Loucy (cell line): Measurements from ENCODE around the gene CCDC81.

Source experiments
- H2AFZ ChIP-seq: fragments of 200-600 bp; sonication (generic); 2 replicates; pipeline ENCODE4 v1.6.0; 2016; ENCODE audit warnings: antibody characterized with exemption, mild to moderate bottlenecking, low read length, moderate library complexity
- H3F3A ChIP-seq: fragments of 200-600 bp; 2 replicates; pipeline ENCODE4 v1.6.0; 2016; ENCODE audit warnings: antibody characterized with exemption, low read depth, mild to moderate bottlenecking
- H3K27me3 ChIP-seq: fragments of 200-600 bp; sonication (generic); 2 replicates; pipeline ENCODE4 v1.6.1; 2014; ENCODE audit warnings: low read length, mild to moderate bottlenecking; ENCODE audit not compliant: insufficient read depth, poor library complexity, severe bottlenecking
- H3K36me3 ChIP-seq: fragments of 200-600 bp; sonication (generic); 2 replicates; pipeline ENCODE4 v1.6.1; 2016; ENCODE audit warnings: low read length; ENCODE audit not compliant: insufficient read depth
- H3K4me1 ChIP-seq: fragments of 200-600 bp; sonication (generic); 2 replicates; pipeline ENCODE4 v1.5.1; 2014; ENCODE audit warnings: low read length, mild to moderate bottlenecking; ENCODE audit not compliant: insufficient read depth, poor library complexity, severe bottlenecking
- H3K4me2 ChIP-seq: fragments of 200-600 bp; sonication (generic); 2 replicates; pipeline ENCODE4 v1.6.0; 2014; ENCODE audit warnings: antibody characterized with exemption, low read length, low read depth, mild to moderate bottlenecking; ENCODE audit not compliant: poor library complexity, severe bottlenecking
- H3K4me3 ChIP-seq: fragments of 200-600 bp; sonication (generic); 2 replicates; pipeline ENCODE4 v1.5.1; 2014; ENCODE audit warnings: low read length, mild to moderate bottlenecking, mixed read lengths; ENCODE audit not compliant: poor library complexity, severe bottlenecking
- H3K79me2 ChIP-seq: fragments of 200-600 bp; sonication (generic); 2 replicates; pipeline ENCODE4 v1.6.1; 2014; ENCODE audit warnings: low read length; ENCODE audit not compliant: insufficient read depth
- H3K9ac ChIP-seq: fragments of 200-600 bp; sonication (generic); 2 replicates; pipeline ENCODE4 v1.6.0; 2014; ENCODE audit warnings: mild to moderate bottlenecking, low read depth, low read length, moderate library complexity; ENCODE audit not compliant: poor library complexity, severe bottlenecking
- H3K9me2 ChIP-seq: fragments of 200-600 bp; sonication (generic); replicated peaks from 2 replicates; pipeline ENCODE4 v1.6.1; 2016; ENCODE audit warnings: low read depth, low read length, mixed read lengths
- H3K9me3 ChIP-seq: fragments of 200-600 bp; sonication (generic); 2 replicates; pipeline ENCODE4 v1.6.1; 2014; ENCODE audit warnings: mild to moderate bottlenecking, antibody characterized with exemption, low read length, low read depth; ENCODE audit not compliant: insufficient read depth
- H4K20me1 ChIP-seq: fragments of 200-600 bp; sonication (generic); 2 replicates; pipeline ENCODE4 v1.6.0; 2014; ENCODE audit warnings: antibody characterized with exemption, low read length, mild to moderate bottlenecking; ENCODE audit not compliant: insufficient read depth, poor library complexity, severe bottlenecking
- EZH2phosphoT487 ChIP-seq: fragments of 200-600 bp; IDR thresholded peaks from 2 replicates; pipeline ENCODE4 v1.6.1; 2018; ENCODE audit warnings: antibody characterized with exemption, mild to moderate bottlenecking, moderate library complexity, borderline replicate concordance
- TF ChIP-seq, protein P1 (sequence below): fragments of 200-600 bp; sonication (generic); conservative IDR thresholded peaks from 2 replicates; pipeline ENCODE4 v1.5.1; 2014; ENCODE audit warnings: mild to moderate bottlenecking, antibody characterized with exemption, low read length

CCDC81 gene

DNA sequence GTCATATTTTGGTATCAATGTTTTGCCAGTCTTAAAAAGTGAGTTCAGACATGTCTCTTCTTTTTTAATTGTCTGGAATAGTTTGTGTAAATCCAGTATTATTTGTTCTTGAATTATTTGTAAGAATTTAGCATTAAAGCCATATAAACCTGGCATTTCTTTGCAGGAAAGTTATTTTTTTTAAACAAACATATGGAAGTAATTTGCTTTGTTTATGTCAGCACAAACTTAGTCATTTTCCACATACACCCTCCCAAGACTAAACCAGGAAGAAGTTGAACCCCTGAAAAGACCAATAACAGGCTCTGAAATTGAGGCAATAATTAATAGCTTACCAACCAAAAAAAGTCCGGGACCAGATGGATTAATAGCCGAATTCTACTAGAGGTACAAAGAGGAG lies 9.1 kb upstream of the CCDC81 start:
- no peaks in the 10 kb centered on the region for H3F3A ChIP-seq
- H3K4me1 ChIP-seq: no peaks in the 10 kb centered on the region
- H3K79me2 ChIP-seq: no peaks in the 10 kb centered on the region
- no peak overlapping the region for H3K4me2 ChIP-seq
- H3K9me3 ChIP-seq: no peaks in the 10 kb centered on the region
- no peaks in the 10 kb centered on the region for H3K27me3 ChIP-seq
- H3K9me2 ChIP-seq: no peaks in the 10 kb centered on the region
- TF ChIP-seq, protein P1, sequence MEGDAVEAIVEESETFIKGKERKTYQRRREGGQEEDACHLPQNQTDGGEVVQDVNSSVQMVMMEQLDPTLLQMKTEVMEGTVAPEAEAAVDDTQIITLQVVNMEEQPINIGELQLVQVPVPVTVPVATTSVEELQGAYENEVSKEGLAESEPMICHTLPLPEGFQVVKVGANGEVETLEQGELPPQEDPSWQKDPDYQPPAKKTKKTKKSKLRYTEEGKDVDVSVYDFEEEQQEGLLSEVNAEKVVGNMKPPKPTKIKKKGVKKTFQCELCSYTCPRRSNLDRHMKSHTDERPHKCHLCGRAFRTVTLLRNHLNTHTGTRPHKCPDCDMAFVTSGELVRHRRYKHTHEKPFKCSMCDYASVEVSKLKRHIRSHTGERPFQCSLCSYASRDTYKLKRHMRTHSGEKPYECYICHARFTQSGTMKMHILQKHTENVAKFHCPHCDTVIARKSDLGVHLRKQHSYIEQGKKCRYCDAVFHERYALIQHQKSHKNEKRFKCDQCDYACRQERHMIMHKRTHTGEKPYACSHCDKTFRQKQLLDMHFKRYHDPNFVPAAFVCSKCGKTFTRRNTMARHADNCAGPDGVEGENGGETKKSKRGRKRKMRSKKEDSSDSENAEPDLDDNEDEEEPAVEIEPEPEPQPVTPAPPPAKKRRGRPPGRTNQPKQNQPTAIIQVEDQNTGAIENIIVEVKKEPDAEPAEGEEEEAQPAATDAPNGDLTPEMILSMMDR: no peak
- TF ChIP-seq EZH2phosphoT487: no peak
- H4K20me1 ChIP-seq: no peaks in the 10 kb centered on the region
- no peak overlapping the region for H2AFZ ChIP-seq
- H3K9ac ChIP-seq: no peak overlapping the region
- no peak overlapping the region for H3K4me3 ChIP-seq
- H3K36me3 ChIP-seq: no peaks in the 10 kb centered on the region

DNA sequence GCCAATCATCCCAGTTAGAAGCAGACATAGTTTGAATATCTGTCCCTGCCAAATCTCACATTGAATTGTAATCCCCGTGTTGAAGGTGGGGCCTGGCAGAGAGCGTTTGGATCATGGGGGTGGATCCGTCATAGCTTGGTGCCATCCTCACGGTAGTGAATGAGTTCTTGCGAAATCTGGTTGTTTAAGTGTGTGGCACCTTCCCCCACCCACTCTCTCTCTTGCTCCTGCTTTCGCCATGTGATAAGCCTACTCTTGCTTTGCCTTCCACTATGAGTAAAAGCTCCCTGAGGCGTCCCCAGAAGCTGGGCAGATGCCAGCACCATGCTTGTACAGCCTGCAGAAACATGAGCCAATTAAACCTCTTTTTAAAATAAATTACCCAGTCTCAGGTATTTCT lies 5.0 kb upstream of the CCDC81 start:
- Histone ChIP-seq H3K79me2 (no peaks in the 10 kb centered on the region), H3K27me3 (no peaks in the 10 kb centered on the region), H2AFZ (no peak overlapping the region), H3K4me1 (peaks cover 4% of the 10 kb centered on the region), H3F3A (no peaks in the 10 kb centered on the region), H3K4me3 (no peak overlapping the region), H3K9ac (no peak overlapping the region), H4K20me1 (no peaks in the 10 kb centered on the region), H3K9me2 (no peaks in the 10 kb centered on the region), H3K4me2 (no peak overlapping the region), H3K9me3 (no peaks in the 10 kb centered on the region), H3K36me3 (no peaks in the 10 kb centered on the region)
- TF ChIP-seq, protein P1: no peak
- TF ChIP-seq EZH2phosphoT487: no peak

DNA sequence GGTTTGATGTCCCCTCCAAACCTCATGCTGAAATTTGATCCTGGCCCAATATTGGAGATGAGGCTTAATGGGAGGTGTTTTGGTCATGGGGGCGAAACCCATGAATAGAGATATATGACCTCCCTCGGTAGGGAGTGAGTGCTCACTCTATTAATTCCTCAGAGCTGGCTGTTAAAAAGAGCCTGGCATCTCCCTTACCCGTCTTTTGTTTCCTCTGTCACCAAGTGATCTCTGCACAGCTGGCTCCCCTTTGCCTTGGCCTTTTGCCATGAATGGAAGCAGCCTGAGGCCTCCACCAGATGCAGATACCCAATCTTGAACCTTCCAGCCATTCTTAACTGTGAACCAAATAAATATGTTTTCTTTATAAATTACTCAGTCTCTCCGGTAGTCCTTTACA lies 4.5 kb upstream of the CCDC81 start:
- Histone ChIP-seq H3K9me3 (no peaks in the 10 kb centered on the region), H3K36me3 (no peaks in the 10 kb centered on the region), H3K79me2 (no peaks in the 10 kb centered on the region), H3K4me2 (no peak overlapping the region), H4K20me1 (no peaks in the 10 kb centered on the region), H2AFZ (no peak overlapping the region), H3K4me1 (peaks cover 4% of the 10 kb centered on the region), H3K9ac (no peak overlapping the region), H3K27me3 (no peaks in the 10 kb centered on the region), H3K9me2 (no peaks in the 10 kb centered on the region), H3K4me3 (no peak overlapping the region), H3F3A (no peaks in the 10 kb centered on the region)
- TF ChIP-seq EZH2phosphoT487: no peak
- TF ChIP-seq, protein P1: no peak
